ENCODE data around the gene IL27RA. TPM values are rescaled to one million over a fixed set of nuclear protein-coding genes. Genes with fewer than 3 reads are reported as not detected.

The IL27RA gene
- total RNA-seq, 4 donors from 2014 or later: 3.0 to 5.5 (median 4.5) TPM

GRCh38 chr19:14054721-14055120 is 23.2 kb downstream of the IL27RA start:
- WGBS: 72% methylated on average over 11 of the region's 11 CpGs
- TF ChIP-seq CTCF (IDR thresholded peaks at IDR 0.05) (no peak), POLR2AphosphoS5 (IDR thresholded peaks at IDR 0.05) (no peak), EP300 (IDR thresholded peaks at IDR 0.05) (no peak), POLR2A (IDR thresholded peaks at IDR 0.05; ENCODE audit: low read depth) (no peak)
- Histone ChIP-seq H3K4me1 (peaks cover 5 to 28% (median 26%) of the 10 kb centered on the region in 4 donors), H3K36me3 (peaks cover 0 to 20% (median 0%) of the 10 kb centered on the region in 4 donors), H3K9me3 (peaks cover 0 to 9% (median 4%) of the 10 kb centered on the region in 4 donors), H3K4me3 (no peak overlapping the region), H3K27ac (replicated peaks in 1 of 4) (no peak overlapping the region), H3K27me3 (peaks cover 0 to 29% (median 14%) of the 10 kb centered on the region in 4 donors)
- peak; percentile 86 for DNase-seq (ENCODE audit: extremely low spot score)
- intact Hi-C loops (cut with DNase I): loop anchor here (5.0 kb wide), 1 partner anchor 172 kb away; no protein-coding TSS in a partner anchor

- H3K36me3 ChIP-seq: peaks cover 0 to 13% (median 0%) of the 10 kb centered on the region in 4 donors
- DNase-seq (ENCODE audit: extremely low spot score): no peak
- peaks cover 5 to 28% (median 26%) of the 10 kb centered on the region in 4 donors for H3K4me1 ChIP-seq
- WGBS: 94% methylated on average over 3 of the region's 3 CpGs
- peaks cover 0 to 9% (median 4%) of the 10 kb centered on the region in 4 donors for H3K9me3 ChIP-seq
- no peak overlapping the region for H3K4me3 ChIP-seq
- H3K27me3 ChIP-seq: peaks cover 0 to 36% (median 19%) of the 10 kb centered on the region in 4 donors
- H3K27ac ChIP-seq (replicated peaks in 1 of 4): no peak overlapping the region
- TF ChIP-seq CTCF (IDR thresholded peaks at IDR 0.05) (no peak), POLR2AphosphoS5 (IDR thresholded peaks at IDR 0.05) (no peak), EP300 (IDR thresholded peaks at IDR 0.05) (no peak), POLR2A (IDR thresholded peaks at IDR 0.05; ENCODE audit: low read depth) (no peak)
- intact Hi-C loops (cut with DNase I): loop anchor here (5.0 kb wide), 1 partner anchor 173 kb away; no protein-coding TSS in a partner anchor
These were observed 23.8 kb downstream of the IL27RA start for GRCh38 chr19:14055396-14055795.

- H3K27me3 ChIP-seq: peaks cover 0 to 43% (median 21%) of the 10 kb centered on the region in 4 donors
- peaks cover 5 to 28% (median 26%) of the 10 kb centered on the region in 4 donors for H3K4me1 ChIP-seq
- no peak overlapping the region for H3K4me3 ChIP-seq
- TF ChIP-seq CTCF (IDR thresholded peaks at IDR 0.05): no peak
- no peak for TF ChIP-seq POLR2A (IDR thresholded peaks at IDR 0.05; ENCODE audit: low read depth)
- no peak for TF ChIP-seq POLR2AphosphoS5 (IDR thresholded peaks at IDR 0.05)
- no peak for DNase-seq (ENCODE audit: extremely low spot score)
- H3K27ac ChIP-seq (replicated peaks in 1 of 4): no peak overlapping the region
- peaks cover 0 to 8% (median 0%) of the 10 kb centered on the region in 4 donors for H3K36me3 ChIP-seq
- peaks cover 0 to 9% (median 4%) of the 10 kb centered on the region in 4 donors for H3K9me3 ChIP-seq
- intact Hi-C loops (cut with DNase I): loop anchor here (5.0 kb wide), 1 partner anchor 174 kb away; no protein-coding TSS in a partner anchor
- WGBS: 96% methylated on average over 10 of the region's 10 CpGs
These were observed 24.6 kb downstream of the IL27RA start for GRCh38 chr19:14056069-14056666.

- Histone ChIP-seq H3K9me3 (peaks cover 0 to 9% (median 4%) of the 10 kb centered on the region in 4 donors), H3K4me1 (peaks cover 5 to 28% (median 26%) of the 10 kb centered on the region in 4 donors), H3K27ac (replicated peaks in 1 of 4) (no peak overlapping the region), H3K4me3 (peak overlapping the region; percentile 46 to 61 (median 50)), H3K27me3 (peaks cover 0 to 50% (median 23%) of the 10 kb centered on the region in 4 donors), H3K36me3 (peaks cover 0 to 3% (median 0%) of the 10 kb centered on the region in 4 donors)
- intact Hi-C loops (cut with DNase I): loop anchor here (5.0 kb wide), 1 partner anchor 175 kb away; no protein-coding TSS in a partner anchor
- TF ChIP-seq EP300 (IDR thresholded peaks at IDR 0.05): no peak
- no peak for DNase-seq (ENCODE audit: extremely low spot score)
- WGBS: 41% methylated on average over 8 of the region's 19 CpGs
These were observed 25.3 kb downstream of the IL27RA start for GRCh38 chr19:14056741-14057356.

Data from esophagus muscularis mucosa (tissue), 4 donors.